GM23338 (cell line): ENCODE data around the gene CDH4. TPM values are rescaled to one million over a fixed set of nuclear protein-coding genes. Genes with fewer than 3 reads are reported as not detected.

Source experiments
- ATAC-seq: fragments of 200-7000 bp; cut with Tn5 transposase; 3 replicates; pipeline ENCODE4 v1.9.1; 2020
- DNase-seq: peaks from one replicate; pipeline ENCODE4 v3.0.0-alpha.2; 2015; ENCODE audit warnings: low spot score
- H2AFZ ChIP-seq: fragments of 200-600 bp; sonication (generic); 2 replicates; pipeline ENCODE4 v1.8.0; 2016; ENCODE audit warnings: antibody characterized with exemption, mild to moderate bottlenecking, moderate library complexity
- H3F3A ChIP-seq: fragments of 200-600 bp; sonication (generic); replicated peaks from 2 replicates; pipeline ENCODE4 v1.8.0; 2017; ENCODE audit warnings: antibody characterized with exemption, mixed run types, low read depth
- H3K27ac ChIP-seq: fragments of 200-600 bp; sonication (generic); 2 replicates; pipeline ENCODE4 v1.6.1; 2016; ENCODE audit warnings: low read depth
- H3K27me3 ChIP-seq: fragments of 200-600 bp; sonication (generic); 2 replicates; pipeline ENCODE4 v1.8.0; 2016; ENCODE audit warnings: mild to moderate bottlenecking, mixed run types, moderate library complexity; ENCODE audit not compliant: insufficient read depth
- H3K36me3 ChIP-seq: fragments of 200-600 bp; sonication (generic); 2 replicates; pipeline ENCODE4 v1.8.0; 2016; ENCODE audit warnings: mild to moderate bottlenecking; ENCODE audit not compliant: insufficient read depth
- H3K4me1 ChIP-seq: fragments of 200-600 bp; sonication (generic); 2 replicates; pipeline ENCODE4 v1.8.0; 2016; ENCODE audit warnings: mild to moderate bottlenecking, moderate library complexity; ENCODE audit not compliant: insufficient read depth
- H3K4me2 ChIP-seq: fragments of 200-600 bp; sonication (generic); 2 replicates; pipeline ENCODE4 v1.7.1; 2017; ENCODE audit warnings: mixed run types
- H3K4me3 ChIP-seq: fragments of 200-600 bp; sonication (generic); 2 replicates; pipeline ENCODE4 v1.6.1; 2016; ENCODE audit warnings: mixed run types
- H3K79me2 ChIP-seq: fragments of 200-600 bp; sonication (generic); replicated peaks from 2 replicates; pipeline ENCODE4 v1.8.0; 2017; ENCODE audit warnings: mild to moderate bottlenecking; ENCODE audit not compliant: insufficient read depth
- H3K9me2 ChIP-seq: fragments of 200-600 bp; sonication (generic); 2 replicates; pipeline ENCODE4 v1.8.0; 2017; ENCODE audit not compliant: insufficient read depth
- H4K20me1 ChIP-seq: fragments of 200-600 bp; sonication (generic); replicated peaks from 2 replicates; pipeline ENCODE4 v1.8.0; 2017; ENCODE audit warnings: mild to moderate bottlenecking; ENCODE audit not compliant: insufficient read depth
- H3K27ac Mint-ChIP-seq: 2 replicates; pipeline ENCODE4 v1.8.0; 2020; ENCODE audit warnings: inconsistent platforms, mild to moderate bottlenecking, moderate library complexity, mixed read lengths
- H3K27me3 Mint-ChIP-seq: 3 replicates; pipeline ENCODE4 v1.8.0; 2022; ENCODE audit warnings: low read depth, mild to moderate bottlenecking, moderate library complexity, mixed read lengths, inconsistent platforms; ENCODE audit not compliant: insufficient read depth, poor library complexity
- H3K36me3 Mint-ChIP-seq: 3 replicates; pipeline ENCODE4 v1.8.0; 2021; ENCODE audit warnings: low read depth, mild to moderate bottlenecking, inconsistent platforms, moderate library complexity, mixed read lengths
- H3K4me1 Mint-ChIP-seq: 3 replicates; pipeline ENCODE4 v1.8.0; 2020; ENCODE audit warnings: mild to moderate bottlenecking, inconsistent platforms, mixed read lengths
- H3K4me3 Mint-ChIP-seq: 3 replicates; pipeline ENCODE4 v1.8.0; 2021; ENCODE audit warnings: moderate library complexity, mild to moderate bottlenecking, inconsistent platforms, mixed read lengths
- H3K9me3 Mint-ChIP-seq: 3 replicates; pipeline ENCODE4 v1.8.0; 2020; ENCODE audit warnings: moderate library complexity, mild to moderate bottlenecking, inconsistent platforms, mixed read lengths
- CREB1 ChIP-seq: fragments of 250-450 bp; sonication (Bioruptor Pico); IDR thresholded peaks from 2 replicates; pipeline ENCODE4 v1.5.0; 2020; ENCODE audit warnings: low read depth, mild to moderate bottlenecking, moderate library complexity
- EZH2 ChIP-seq: fragments of 200-600 bp; sonication (generic); IDR thresholded peaks from one replicate; pipeline ENCODE4 v1.8.0; 2017; ENCODE audit warnings: antibody characterized with exemption, mild to moderate bottlenecking, low read depth; ENCODE audit not compliant: unreplicated experiment
- JUNB ChIP-seq: IDR thresholded peaks from one replicate; pipeline ENCODE4 v1.6.1; 2016; ENCODE audit warnings: antibody characterized with exemption; ENCODE audit not compliant: unreplicated experiment
- STAT1 ChIP-seq: IDR thresholded peaks from one replicate; pipeline ENCODE4 v1.6.1; 2016; ENCODE audit warnings: antibody characterized with exemption; ENCODE audit not compliant: unreplicated experiment
- ZNF114 ChIP-seq: fragments of 250-450 bp; sonication (Bioruptor Pico); IDR thresholded peaks from 2 replicates; pipeline ENCODE4 v1.5.0; 2020; ENCODE audit warnings: mild to moderate bottlenecking, moderate library complexity
- polyA plus RNA-seq: library from polyadenylated mRNA; unstranded; fragments of >200 nt; fragmentation: Nextera tagmentation; extraction: Ambion mirVana; gene quantifications from 2 replicates; pipeline ENCODE4 v1.2.1, GENCODE V29; 2016
- total RNA-seq: library from RNA; depleted of rRNA; stranded (reverse); fragments of >200 nt; shearing (Covaris generic); gene quantifications from 2 replicates; pipeline ENCODE4 v1.2.3, GENCODE V29; 2014
- TF ChIP-seq, protein P1 (sequence below): fragments of 250-450 bp; sonication (Bioruptor Pico); IDR thresholded peaks from 2 replicates; pipeline ENCODE4 v1.5.0; 2020; ENCODE audit warnings: mild to moderate bottlenecking, moderate library complexity
- TF ChIP-seq, protein P2 (sequence below), 2 experiments: fragments of 200-600 bp in 1 of 2; sonication (generic) in 1 of 2; conservative IDR thresholded peaks; 2 replicates each; pipeline versions ENCODE4 v1.5.1 to v1.6.1; 2016 to 2017; ENCODE audit warnings: antibody characterized with exemption in 2 of 2, low read depth in 2 of 2, mild to moderate bottlenecking in 2 of 2, moderate library complexity in 1 of 2

CDH4 gene
- total and polyA plus RNA-seq, 2 experiments from 2014 or later = 1.2 to 4.2 TPM

DNA sequence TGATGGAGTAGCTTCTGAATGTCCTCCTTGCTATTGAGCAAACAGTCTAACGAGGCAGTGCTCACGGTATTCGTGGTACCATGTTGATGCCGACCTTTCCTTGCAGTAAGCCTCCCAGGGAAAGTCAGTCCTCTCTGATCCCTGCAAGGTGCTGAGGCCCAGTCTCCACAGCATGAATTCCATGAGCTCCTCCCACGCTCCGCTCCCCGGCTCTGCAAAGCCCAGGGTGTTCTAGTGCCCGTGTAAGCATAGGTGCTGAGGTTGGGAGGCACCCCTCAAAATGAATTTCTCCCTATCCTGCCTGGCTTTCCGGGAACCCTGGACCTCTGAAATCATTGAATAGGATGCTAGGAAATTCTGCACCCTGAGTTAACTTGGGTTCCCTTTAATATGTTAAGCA, 562.7 kb downstream of the CDH4 start (continued):
- TF ChIP-seq, protein P1, sequence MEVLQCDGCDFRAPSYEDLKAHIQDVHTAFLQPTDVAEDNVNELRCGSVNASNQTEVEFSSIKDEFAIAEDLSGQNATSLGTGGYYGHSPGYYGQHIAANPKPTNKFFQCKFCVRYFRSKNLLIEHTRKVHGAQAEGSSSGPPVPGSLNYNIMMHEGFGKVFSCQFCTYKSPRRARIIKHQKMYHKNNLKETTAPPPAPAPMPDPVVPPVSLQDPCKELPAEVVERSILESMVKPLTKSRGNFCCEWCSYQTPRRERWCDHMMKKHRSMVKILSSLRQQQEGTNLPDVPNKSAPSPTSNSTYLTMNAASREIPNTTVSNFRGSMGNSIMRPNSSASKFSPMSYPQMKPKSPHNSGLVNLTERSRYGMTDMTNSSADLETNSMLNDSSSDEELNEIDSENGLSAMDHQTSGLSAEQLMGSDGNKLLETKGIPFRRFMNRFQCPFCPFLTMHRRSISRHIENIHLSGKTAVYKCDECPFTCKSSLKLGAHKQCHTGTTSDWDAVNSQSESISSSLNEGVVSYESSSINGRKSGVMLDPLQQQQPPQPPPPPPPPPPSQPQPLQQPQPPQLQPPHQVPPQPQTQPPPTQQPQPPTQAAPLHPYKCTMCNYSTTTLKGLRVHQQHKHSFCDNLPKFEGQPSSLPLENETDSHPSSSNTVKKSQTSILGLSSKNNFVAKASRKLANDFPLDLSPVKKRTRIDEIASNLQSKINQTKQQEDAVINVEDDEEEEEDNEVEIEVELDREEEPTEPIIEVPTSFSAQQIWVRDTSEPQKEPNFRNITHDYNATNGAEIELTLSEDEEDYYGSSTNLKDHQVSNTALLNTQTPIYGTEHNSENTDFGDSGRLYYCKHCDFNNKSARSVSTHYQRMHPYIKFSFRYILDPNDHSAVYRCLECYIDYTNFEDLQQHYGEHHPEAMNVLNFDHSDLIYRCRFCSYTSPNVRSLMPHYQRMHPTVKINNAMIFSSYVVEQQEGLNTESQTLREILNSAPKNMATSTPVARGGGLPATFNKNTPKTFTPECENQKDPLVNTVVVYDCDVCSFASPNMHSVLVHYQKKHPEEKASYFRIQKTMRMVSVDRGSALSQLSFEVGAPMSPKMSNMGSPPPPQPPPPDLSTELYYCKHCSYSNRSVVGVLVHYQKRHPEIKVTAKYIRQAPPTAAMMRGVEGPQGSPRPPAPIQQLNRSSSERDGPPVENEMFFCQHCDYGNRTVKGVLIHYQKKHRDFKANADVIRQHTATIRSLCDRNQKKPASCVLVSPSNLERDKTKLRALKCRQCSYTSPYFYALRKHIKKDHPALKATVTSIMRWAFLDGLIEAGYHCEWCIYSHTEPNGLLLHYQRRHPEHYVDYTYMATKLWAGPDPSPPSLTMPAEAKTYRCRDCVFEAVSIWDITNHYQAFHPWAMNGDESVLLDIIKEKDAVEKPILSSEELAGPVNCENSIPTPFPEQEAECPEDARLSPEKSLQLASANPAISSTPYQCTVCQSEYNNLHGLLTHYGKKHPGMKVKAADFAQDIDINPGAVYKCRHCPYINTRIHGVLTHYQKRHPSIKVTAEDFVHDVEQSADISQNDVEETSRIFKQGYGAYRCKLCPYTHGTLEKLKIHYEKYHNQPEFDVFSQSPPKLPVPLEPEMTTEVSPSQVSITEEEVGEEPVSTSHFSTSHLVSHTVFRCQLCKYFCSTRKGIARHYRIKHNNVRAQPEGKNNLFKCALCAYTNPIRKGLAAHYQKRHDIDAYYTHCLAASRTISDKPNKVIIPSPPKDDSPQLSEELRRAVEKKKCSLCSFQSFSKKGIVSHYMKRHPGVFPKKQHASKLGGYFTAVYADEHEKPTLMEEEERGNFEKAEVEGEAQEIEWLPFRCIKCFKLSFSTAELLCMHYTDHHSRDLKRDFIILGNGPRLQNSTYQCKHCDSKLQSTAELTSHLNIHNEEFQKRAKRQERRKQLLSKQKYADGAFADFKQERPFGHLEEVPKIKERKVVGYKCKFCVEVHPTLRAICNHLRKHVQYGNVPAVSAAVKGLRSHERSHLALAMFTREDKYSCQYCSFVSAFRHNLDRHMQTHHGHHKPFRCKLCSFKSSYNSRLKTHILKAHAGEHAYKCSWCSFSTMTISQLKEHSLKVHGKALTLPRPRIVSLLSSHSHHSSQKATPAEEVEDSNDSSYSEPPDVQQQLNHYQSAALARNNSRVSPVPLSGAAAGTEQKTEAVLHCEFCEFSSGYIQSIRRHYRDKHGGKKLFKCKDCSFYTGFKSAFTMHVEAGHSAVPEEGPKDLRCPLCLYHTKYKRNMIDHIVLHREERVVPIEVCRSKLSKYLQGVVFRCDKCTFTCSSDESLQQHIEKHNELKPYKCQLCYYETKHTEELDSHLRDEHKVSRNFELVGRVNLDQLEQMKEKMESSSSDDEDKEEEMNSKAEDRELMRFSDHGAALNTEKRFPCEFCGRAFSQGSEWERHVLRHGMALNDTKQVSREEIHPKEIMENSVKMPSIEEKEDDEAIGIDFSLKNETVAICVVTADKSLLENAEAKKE = no peak
- no peak for TF ChIP-seq STAT1
- TF ChIP-seq, protein P2, sequence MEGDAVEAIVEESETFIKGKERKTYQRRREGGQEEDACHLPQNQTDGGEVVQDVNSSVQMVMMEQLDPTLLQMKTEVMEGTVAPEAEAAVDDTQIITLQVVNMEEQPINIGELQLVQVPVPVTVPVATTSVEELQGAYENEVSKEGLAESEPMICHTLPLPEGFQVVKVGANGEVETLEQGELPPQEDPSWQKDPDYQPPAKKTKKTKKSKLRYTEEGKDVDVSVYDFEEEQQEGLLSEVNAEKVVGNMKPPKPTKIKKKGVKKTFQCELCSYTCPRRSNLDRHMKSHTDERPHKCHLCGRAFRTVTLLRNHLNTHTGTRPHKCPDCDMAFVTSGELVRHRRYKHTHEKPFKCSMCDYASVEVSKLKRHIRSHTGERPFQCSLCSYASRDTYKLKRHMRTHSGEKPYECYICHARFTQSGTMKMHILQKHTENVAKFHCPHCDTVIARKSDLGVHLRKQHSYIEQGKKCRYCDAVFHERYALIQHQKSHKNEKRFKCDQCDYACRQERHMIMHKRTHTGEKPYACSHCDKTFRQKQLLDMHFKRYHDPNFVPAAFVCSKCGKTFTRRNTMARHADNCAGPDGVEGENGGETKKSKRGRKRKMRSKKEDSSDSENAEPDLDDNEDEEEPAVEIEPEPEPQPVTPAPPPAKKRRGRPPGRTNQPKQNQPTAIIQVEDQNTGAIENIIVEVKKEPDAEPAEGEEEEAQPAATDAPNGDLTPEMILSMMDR (conservative IDR thresholded peaks at IDR 0.05; ENCODE audit: low read depth in 2 of 2) = no peak

DNA sequence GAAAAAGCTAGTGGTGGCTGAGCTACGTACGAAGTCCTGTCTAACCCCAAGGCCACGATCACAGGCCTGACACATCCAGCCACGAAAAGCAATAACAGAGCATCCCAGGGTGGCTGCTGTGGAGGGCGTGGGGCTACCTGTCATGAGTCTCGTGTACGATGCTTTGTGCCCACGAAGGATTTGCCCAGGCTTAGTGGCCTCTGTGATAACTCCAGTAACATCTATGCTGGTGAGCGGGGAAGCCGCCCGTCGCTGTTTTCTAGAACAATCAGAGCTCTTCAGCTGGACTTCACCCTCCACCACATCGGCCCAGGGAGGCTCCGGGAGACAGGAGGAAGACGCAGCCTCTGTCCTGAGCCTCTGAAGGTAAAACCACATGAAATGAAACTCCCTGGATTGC, 563.1 kb downstream of the CDH4 start:
- Histone ChIP-seq H3F3A (0 out of 2 replicates have a peak, but pooled peaks cover 3% of the 10 kb centered on the region), H3K4me2 (no peak overlapping the region), H3K27me3 (no peaks in the 10 kb centered on the region), H4K20me1 (no peaks in the 10 kb centered on the region), H3K27ac (no peak overlapping the region), H2AFZ (no peak overlapping the region), H3K9me2 (no peaks in the 10 kb centered on the region), H3K79me2 (no peaks in the 10 kb centered on the region), H3K4me3 (no peak overlapping the region), H3K4me1 (no peaks in the 10 kb centered on the region), H3K36me3 (no peaks in the 10 kb centered on the region)
- ATAC-seq (no peak), DNase-seq (no peak)
- no peaks in the 10 kb centered on the region for H3K9me3 Mint-ChIP-seq
- H3K36me3 Mint-ChIP-seq = no peaks in the 10 kb centered on the region
- no peak overlapping the region for H3K4me3 Mint-ChIP-seq
- H3K27me3 Mint-ChIP-seq = peaks cover 23% of the 10 kb centered on the region
- peaks cover 14% of the 10 kb centered on the region; the same call in 2 of the 3 replicates for H3K4me1 Mint-ChIP-seq
- H3K27ac Mint-ChIP-seq = no peak overlapping the region
- no peak for TF ChIP-seq ZNF114 (CRISPR knock-in tag)
- TF ChIP-seq CREB1 (CRISPR knock-in tag) = no peak
- no peak for TF ChIP-seq JUNB
- no peak for TF ChIP-seq EZH2
- TF ChIP-seq, protein P1 = no peak
